Activated T-cell treated with anti-CD3 and anti-CD28 coated beads, Interleukin-2, amount 50 U/mL, for 24 hours (primary cell): ENCODE data around the gene ESPN.
"Not testable (repeated sequence)": the region's sequence is repeated elsewhere in the genome, so short reads cannot be mapped to it uniquely, and the experiment has no call there.

ENCODE experiments used
- DNase-seq: peaks from one replicate; pipeline ENCODE4 v3.0.0-alpha.2; 2020
- H3K27ac Mint-ChIP-seq: 2 replicates; pipeline ENCODE4 v1.8.0; 2020; ENCODE audit warnings: mild to moderate bottlenecking, mixed read lengths
- H3K27me3 Mint-ChIP-seq: 2 replicates; pipeline ENCODE4 v1.8.0; 2020; ENCODE audit warnings: mixed read lengths
- H3K36me3 Mint-ChIP-seq: 2 replicates; pipeline ENCODE4 v1.8.0; 2020; ENCODE audit warnings: low read depth, mixed read lengths
- H3K4me1 Mint-ChIP-seq: 2 replicates; pipeline ENCODE4 v1.8.0; 2020; ENCODE audit warnings: low read depth, mixed read lengths
- H3K4me3 Mint-ChIP-seq: 2 replicates; pipeline ENCODE4 v1.8.0; 2020; ENCODE audit warnings: mild to moderate bottlenecking, moderate library complexity, mixed read lengths
- H3K9me3 Mint-ChIP-seq: 2 replicates; pipeline ENCODE4 v1.8.0; 2020; ENCODE audit warnings: mixed read lengths

Gene ESPN

DNA sequence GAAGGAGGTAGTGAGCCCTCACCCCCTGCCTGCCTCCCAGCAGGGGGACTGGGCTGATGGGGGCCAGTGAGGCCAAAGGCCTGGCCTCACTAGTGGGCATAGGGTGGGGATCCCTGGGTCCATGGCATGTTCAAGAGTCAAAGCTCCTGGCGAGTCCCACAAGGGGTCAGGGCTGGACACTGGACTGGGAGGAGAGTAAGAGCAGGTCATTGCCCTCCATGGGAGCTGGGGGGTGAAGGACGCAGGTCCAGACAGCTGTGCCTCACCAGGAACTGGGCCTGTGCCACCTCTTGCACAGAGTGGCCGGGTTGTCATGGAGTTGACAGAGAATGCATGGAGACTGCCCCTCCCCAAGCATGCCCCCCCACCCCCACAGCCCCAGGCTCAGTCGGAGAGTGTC, 21.4 kb downstream of the ESPN start:
- not testable (repeated sequence) for H3K27ac Mint-ChIP-seq, H3K9me3 Mint-ChIP-seq, H3K4me3 Mint-ChIP-seq, DNase-seq, H3K36me3 Mint-ChIP-seq
- Mint-ChIP-seq H3K4me1 (peaks cover 13% of the 10 kb centered on the region), H3K27me3 (peaks cover 64% of the 10 kb centered on the region)

GRCh38 chr1:6446665-6447015, 22.1 kb downstream of the ESPN start:
- no peaks in the 10 kb centered on the region for H3K36me3 Mint-ChIP-seq
- H3K27ac Mint-ChIP-seq = no peak overlapping the region
- H3K4me3 Mint-ChIP-seq = no peak overlapping the region

DNA sequence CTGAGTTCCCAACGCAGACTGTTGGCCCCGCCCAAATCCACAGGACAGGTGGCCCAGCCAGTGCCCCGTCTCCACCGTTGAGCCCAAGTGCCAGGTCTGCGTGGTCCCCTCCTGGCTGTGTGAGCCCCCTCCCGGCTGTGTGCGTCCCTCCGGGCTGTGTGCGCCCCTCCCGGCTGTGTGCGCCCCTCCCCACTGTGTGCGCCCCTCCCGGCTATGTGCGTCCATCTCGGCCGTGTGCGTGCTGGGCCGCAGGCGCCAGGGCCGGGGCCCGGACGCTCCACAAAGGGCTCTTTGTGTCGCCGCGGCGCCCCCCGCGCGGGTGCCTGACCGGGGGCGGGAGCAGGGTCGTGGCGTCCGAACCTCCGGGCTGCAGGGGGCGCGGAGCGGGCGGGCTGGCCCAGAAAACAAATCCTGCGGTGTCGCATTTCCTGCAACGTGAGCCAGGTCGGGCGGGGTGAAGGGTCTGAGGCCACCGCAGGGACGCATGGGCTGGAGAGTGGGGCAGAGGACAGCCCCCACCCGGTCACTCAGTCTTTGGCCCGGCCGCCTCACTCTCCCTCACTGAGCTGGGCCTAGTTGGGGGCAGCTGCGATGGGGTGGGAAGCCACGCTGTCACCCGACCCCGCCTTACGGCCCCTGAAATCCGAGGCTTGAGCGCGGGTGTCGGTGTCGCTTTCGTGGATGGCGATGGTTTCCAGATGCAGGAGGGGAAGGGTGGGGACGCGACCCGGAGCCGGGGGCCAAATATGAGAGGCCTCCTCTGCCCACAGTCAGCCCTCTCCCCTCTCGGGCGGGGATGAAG, 22.6 kb downstream of the ESPN start:
- Mint-ChIP-seq H3K4me3 (peak overlapping the region; percentile 23), H3K4me1 (peaks cover 12% of the 10 kb centered on the region), H3K9me3 (no peaks in the 10 kb centered on the region), H3K27ac (no peak overlapping the region), H3K27me3 (peaks cover 59% of the 10 kb centered on the region), H3K36me3 (no peaks in the 10 kb centered on the region)
- DNase-seq = no peak

More at GRCh38 chr1:6446665-6447015, 22.1 kb downstream of the ESPN start:
- H3K9me3 Mint-ChIP-seq = no peaks in the 10 kb centered on the region
- no peak for DNase-seq
- peaks cover 12% of the 10 kb centered on the region for H3K4me1 Mint-ChIP-seq
- peaks cover 63% of the 10 kb centered on the region for H3K27me3 Mint-ChIP-seq

GRCh38 chr1:6447818-6448748, 23.5 kb downstream of the ESPN start:
- DNase-seq = peak; percentile 56
- peaks cover 66% of the 10 kb centered on the region for H3K27me3 Mint-ChIP-seq
- H3K4me3 Mint-ChIP-seq = peak overlapping the region; percentile 23
- H3K9me3 Mint-ChIP-seq = no peaks in the 10 kb centered on the region
- no peak overlapping the region for H3K27ac Mint-ChIP-seq
- H3K4me1 Mint-ChIP-seq = peaks cover 12% of the 10 kb centered on the region
- H3K36me3 Mint-ChIP-seq = no peaks in the 10 kb centered on the region

GRCh38 chr1:6448749-6449631, 24.4 kb downstream of the ESPN start:
- H3K27ac Mint-ChIP-seq = no peak overlapping the region
- peaks cover 19% of the 10 kb centered on the region for H3K4me1 Mint-ChIP-seq
- H3K4me3 Mint-ChIP-seq = no peak overlapping the region
- H3K36me3 Mint-ChIP-seq = no peaks in the 10 kb centered on the region
- H3K27me3 Mint-ChIP-seq = peaks cover 75% of the 10 kb centered on the region
- DNase-seq = peak; percentile 49
- H3K9me3 Mint-ChIP-seq = no peaks in the 10 kb centered on the region

GRCh38 chr1:6450005-6450450, 25.5 kb downstream of the ESPN start:
- H3K4me1 Mint-ChIP-seq = peaks cover 23% of the 10 kb centered on the region
- H3K36me3 Mint-ChIP-seq = no peaks in the 10 kb centered on the region
- no peaks in the 10 kb centered on the region for H3K9me3 Mint-ChIP-seq
- H3K4me3 Mint-ChIP-seq = no peak overlapping the region
- DNase-seq = no peak
- peaks cover 70% of the 10 kb centered on the region for H3K27me3 Mint-ChIP-seq
- peak overlapping the region; percentile 16 for H3K27ac Mint-ChIP-seq

DNA sequence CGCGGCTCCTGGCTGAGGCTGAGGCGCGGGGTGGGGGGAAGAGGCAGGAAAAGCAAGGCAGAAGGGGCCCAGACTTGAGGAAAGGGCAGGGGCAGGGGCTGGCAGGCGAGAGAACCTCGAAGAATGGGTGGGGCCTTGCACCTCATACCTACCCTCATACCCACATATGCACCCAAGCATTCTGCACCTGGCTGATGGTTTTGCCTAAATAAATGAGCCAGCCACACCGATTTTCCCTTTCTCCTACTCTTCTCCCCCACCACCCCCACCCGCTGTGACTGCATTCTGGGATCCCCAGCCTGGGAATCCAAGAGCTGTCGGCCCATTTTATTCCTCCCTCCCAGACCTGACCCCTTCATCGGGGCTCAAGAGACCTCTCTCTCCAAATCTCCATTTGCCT, 25.9 kb downstream of the ESPN start:
- H3K9me3 Mint-ChIP-seq, DNase-seq, H3K27ac Mint-ChIP-seq, H3K4me3 Mint-ChIP-seq, H3K36me3 Mint-ChIP-seq: not testable (repeated sequence)
- H3K4me1 Mint-ChIP-seq = peaks cover 23% of the 10 kb centered on the region
- peaks cover 68% of the 10 kb centered on the region for H3K27me3 Mint-ChIP-seq

GRCh38 chr1:6450943-6451373, 26.4 kb downstream of the ESPN start:
- DNase-seq = no peak
- peaks cover 69% of the 10 kb centered on the region for H3K27me3 Mint-ChIP-seq
- H3K4me3 Mint-ChIP-seq = no peak overlapping the region
- peaks cover 25% of the 10 kb centered on the region for H3K4me1 Mint-ChIP-seq
- H3K27ac Mint-ChIP-seq = no peak overlapping the region
- H3K9me3 Mint-ChIP-seq = no peaks in the 10 kb centered on the region
- no peaks in the 10 kb centered on the region for H3K36me3 Mint-ChIP-seq

DNA sequence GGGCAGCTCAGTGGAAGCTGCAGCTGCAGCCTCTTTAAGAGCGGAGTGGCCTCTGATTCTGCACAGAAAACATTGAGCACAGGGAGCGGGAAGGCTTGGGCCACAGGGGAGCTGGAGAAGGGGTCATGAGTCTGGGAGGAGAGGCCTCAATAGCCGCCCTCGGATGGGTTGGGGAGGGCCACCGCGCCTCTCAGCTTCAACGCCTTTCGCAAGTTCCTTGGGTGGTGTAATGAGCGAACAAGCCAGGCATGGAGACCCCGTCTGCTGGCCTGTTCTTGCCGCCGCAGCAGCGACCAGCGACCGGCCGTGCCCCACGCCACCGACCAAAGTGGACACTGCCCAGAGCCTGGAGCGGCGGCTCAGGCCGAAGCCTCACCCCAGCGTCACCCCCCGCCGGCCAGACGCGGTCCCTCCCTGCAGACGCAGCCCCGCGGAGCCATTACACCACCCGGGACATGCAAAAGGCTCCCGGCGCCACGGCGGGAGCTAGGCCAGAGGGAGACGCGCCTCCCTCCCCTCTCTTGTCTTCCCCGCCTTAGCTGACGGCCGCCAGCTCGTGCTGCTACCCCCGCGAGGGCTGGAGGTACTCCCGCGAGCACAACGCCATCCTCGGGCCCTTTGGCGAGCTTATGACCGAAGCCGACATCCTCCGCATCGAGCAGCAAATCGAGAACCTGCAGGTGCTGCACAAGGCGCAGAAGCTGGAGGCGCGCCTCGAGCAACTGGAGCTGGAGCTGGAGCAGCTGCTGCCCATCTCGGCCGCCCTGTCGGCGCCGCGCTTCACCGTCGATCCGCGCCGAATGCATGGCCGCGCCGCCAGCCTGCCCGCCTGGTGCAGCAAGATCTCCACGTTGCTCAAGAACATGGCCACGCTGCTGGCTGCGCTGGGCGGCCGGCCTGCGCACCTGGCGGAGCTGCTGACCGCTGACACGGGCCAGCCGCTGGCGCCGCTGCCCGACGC, 29.6 kb downstream of the ESPN start:
- not testable (repeated sequence) for H3K27ac Mint-ChIP-seq, DNase-seq, H3K9me3 Mint-ChIP-seq, H3K4me3 Mint-ChIP-seq, H3K36me3 Mint-ChIP-seq
- H3K4me1 Mint-ChIP-seq = peaks cover 23% of the 10 kb centered on the region
- H3K27me3 Mint-ChIP-seq = peaks cover 59% of the 10 kb centered on the region

DNA sequence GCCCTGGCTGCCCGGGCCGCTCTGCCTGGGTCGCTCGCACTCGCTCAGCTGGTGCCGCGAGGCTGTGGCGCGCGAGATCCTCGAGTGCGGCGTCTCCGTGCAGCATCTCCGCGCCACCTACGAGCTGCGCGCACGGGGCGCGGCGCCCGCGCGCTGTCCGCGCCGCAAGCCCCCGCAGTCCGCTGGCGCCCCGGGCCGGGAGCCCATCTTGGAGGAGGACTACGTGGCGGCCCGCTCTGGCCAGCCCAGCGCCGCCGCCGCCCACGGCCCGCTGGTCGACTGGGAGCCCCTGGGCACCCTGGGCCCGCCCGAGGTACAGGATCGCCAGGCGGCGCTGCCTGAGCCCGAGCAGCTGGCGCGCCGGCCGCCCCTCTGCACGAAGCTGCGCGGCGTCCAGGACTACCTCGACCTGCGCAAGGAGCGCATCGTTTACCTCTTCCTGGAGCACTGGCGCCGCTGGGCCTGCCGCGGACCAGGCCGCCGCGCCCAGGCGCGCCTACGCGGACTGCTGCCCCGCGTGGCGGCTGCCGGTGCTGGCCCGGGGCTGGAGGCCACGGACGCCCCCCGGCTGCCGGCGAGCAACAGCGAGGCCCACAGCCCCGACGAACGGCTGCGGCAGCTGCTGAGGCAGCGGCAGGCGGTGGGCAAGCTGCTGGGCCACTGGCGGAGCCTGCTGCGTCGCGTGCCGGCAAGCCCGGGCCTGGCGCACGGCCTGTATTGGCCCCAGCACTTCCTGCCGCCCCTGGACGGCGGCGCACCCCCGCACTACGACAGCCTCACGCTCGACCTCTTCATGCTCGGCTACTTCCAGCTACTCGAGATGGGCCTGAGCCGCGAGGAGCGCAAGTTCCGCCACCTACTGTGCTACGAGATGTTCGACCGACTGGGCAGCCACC, 30.5 kb downstream of the ESPN start:
- H3K4me1 Mint-ChIP-seq = peaks cover 25% of the 10 kb centered on the region
- peaks cover 50% of the 10 kb centered on the region for H3K27me3 Mint-ChIP-seq
- H3K9me3 Mint-ChIP-seq = no peaks in the 10 kb centered on the region
- H3K36me3 Mint-ChIP-seq = no peaks in the 10 kb centered on the region
- H3K27ac Mint-ChIP-seq = no peak overlapping the region
- DNase-seq = peak; percentile 66
- H3K4me3 Mint-ChIP-seq = no peak overlapping the region

DNA sequence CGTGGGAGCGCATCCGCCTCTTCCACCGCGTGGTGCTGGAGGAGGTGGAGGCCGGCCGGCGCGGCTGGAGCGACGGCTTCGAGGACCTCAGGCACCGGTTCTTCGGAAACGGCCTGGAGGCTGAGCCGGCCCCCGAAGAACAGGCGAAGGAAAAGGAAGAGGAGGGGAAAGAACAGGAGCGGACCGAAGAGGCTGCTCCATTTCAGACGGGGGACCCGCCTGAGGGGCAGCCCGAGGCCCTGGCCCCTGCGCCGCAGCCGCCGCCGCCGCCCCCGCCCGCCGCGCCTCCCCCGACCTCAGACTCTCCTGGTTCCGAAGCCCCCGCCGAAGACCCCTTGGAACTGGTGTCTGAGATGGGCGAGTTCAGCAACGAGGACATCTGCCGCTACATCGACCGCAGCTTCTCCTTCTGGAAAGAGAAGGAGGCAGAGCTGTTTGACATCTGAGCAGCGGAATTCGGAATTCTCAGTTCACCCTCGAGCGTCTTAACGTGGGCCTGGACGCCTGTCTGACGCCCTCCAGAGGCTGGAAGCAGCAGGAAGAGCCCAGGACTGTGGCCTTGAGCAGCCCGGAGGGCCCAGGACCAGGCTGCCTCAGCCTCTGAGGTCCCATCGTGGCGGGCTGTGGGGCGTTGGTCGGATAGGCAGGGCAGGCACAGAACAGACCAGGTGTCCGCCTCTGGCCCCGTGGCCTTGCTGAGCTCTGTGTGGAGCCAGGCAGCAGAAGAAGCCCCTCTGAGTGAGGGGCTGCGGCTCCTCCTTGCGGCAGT, 31.4 kb downstream of the ESPN start:
- H3K4me1 Mint-ChIP-seq = peaks cover 33% of the 10 kb centered on the region
- not testable (repeated sequence) for H3K27ac Mint-ChIP-seq, H3K9me3 Mint-ChIP-seq, H3K4me3 Mint-ChIP-seq, H3K36me3 Mint-ChIP-seq, DNase-seq
- peaks cover 42% of the 10 kb centered on the region for H3K27me3 Mint-ChIP-seq

- Mint-ChIP-seq H3K9me3 (no peaks in the 10 kb centered on the region), H3K27me3 (peaks cover 37% of the 10 kb centered on the region), H3K4me1 (peaks cover 43% of the 10 kb centered on the region), H3K4me3 (no peak overlapping the region), H3K36me3 (peaks cover 15% of the 10 kb centered on the region), H3K27ac (no peak overlapping the region)
- no peak for DNase-seq
Observed at GRCh38 chr1:6456800-6457466, 32.4 kb downstream of the ESPN start.
